A549 (cell line): ENCODE data around the gene SNRPD3. TPM values are rescaled to one million over a fixed set of nuclear protein-coding genes. Genes with fewer than 3 reads are reported as not detected.

Experiments used
- ATAC-seq, 2 experiments: fragments of 200-7000 bp in 1 of 2; fragments of >200 bp in 1 of 2; cut with Nextera tagmentation in 1 of 2; cut with Tn5 transposase in 1 of 2; 3 replicates each; pipeline versions ENCODE4 v1.8.0 to v1.9.1; 2018 to 2020; ENCODE audit warnings: mild to moderate bottlenecking in 1 of 2, moderate library complexity in 1 of 2
- CTCF ChIA-PET: fragments of 300-600 bp; sonication (Branson Sonifier 250); formaldehyde crosslinking; extraction: SDS; loops from one replicate; lab custom pipeline; 2021; ENCODE audit warnings: antibody characterized with exemption, inconsistent platforms; lab: Yijun Ruan, JAX
- POLR2A ChIA-PET: fragments of 350-600 bp; formaldehyde crosslinking; extraction: SDS; loops from one replicate; lab custom pipeline; 2021; ENCODE audit warnings: antibody characterized with exemption, inconsistent platforms; lab: Yijun Ruan, JAX
- DNase-seq, 2 experiments: peaks; one replicate each; pipeline versions ENCODE4 v3.0.0 to v3.0.0-alpha.2; 2011 to 2016; ENCODE audit warnings: low read depth in 1 of 2, low spot score in 1 of 2
- FAIRE-seq: peaks from 2 replicates; lab custom pipeline; 2011; peaks lifted over from hg19 to GRCh38; lab: Jason Lieb, UNC
- H3K27ac ChIP-seq, 2 experiments: fragments of >200 bp; sonication (Bioruptor Twin); formaldehyde crosslinking; 3 replicates each; pipeline ENCODE4 v1.5.1; 2016 to 2017
- H3K4me1 ChIP-seq: fragments of >200 bp; sonication (Bioruptor Twin); formaldehyde crosslinking; 3 replicates; pipeline ENCODE4 v1.6.1; 2016
- H3K4me2 ChIP-seq: fragments of >200 bp; sonication (Bioruptor Twin); formaldehyde crosslinking; 3 replicates; pipeline ENCODE4 v1.6.1; 2016
- H3K4me3 ChIP-seq: fragments of >200 bp; sonication (Bioruptor Twin); formaldehyde crosslinking; 3 replicates; pipeline ENCODE4 v1.5.1; 2016
- H3K9me3 ChIP-seq: fragments of >200 bp; sonication (Bioruptor Twin); formaldehyde crosslinking; 3 replicates; pipeline ENCODE4 v1.6.1; 2016
- BCL3 ChIP-seq: fragments of >200 bp; sonication (Bioruptor Twin); formaldehyde crosslinking; IDR thresholded peaks from 3 replicates; pipeline ENCODE4 v1.6.1; 2016
- BHLHE40 ChIP-seq: IDR thresholded peaks from 2 replicates; pipeline ENCODE4 v1.6.1; 2012; ENCODE audit warnings: low read depth, low read length, inconsistent platforms
- E2F6 ChIP-seq: IDR thresholded peaks from 2 replicates; pipeline ENCODE4 v1.6.1; 2012; ENCODE audit warnings: low read depth, borderline replicate concordance
- EP300 ChIP-seq, 2 experiments: fragments of >200 bp; sonication (Bioruptor Twin); formaldehyde crosslinking; IDR thresholded peaks; 2 replicates in 1 of 2; 3 replicates in 1 of 2; pipeline ENCODE4 v1.6.1; 2016 to 2017
- HDAC2 ChIP-seq: fragments of 200-600 bp; sonication (generic); IDR thresholded peaks from 2 replicates; pipeline ENCODE4 v1.6.1; 2016
- HES2 ChIP-seq: fragments of >200 bp; sonication (Bioruptor Twin); formaldehyde crosslinking; IDR thresholded peaks from 2 replicates; pipeline ENCODE4 v1.6.1; 2016
- HEYL ChIP-seq: fragments of 250-450 bp; sonication (Bioruptor Pico); IDR thresholded peaks from 2 replicates; pipeline ENCODE4 v1.8.0; 2021; ENCODE audit warnings: mild to moderate bottlenecking, moderate library complexity
- HOXA7 ChIP-seq: fragments of 250-450 bp; sonication (Bioruptor Pico); IDR thresholded peaks from 2 replicates; pipeline ENCODE4 v1.5.0; 2020; ENCODE audit warnings: mild to moderate bottlenecking, moderate library complexity
- JUN ChIP-seq, 2 experiments: fragments of >200 bp; sonication (Bioruptor Twin); formaldehyde crosslinking; IDR thresholded peaks; 2 replicates in 1 of 2; 3 replicates in 1 of 2; pipeline ENCODE4 v1.6.1; 2016 to 2017
- KDM5A ChIP-seq: fragments of 200-600 bp; sonication (generic); IDR thresholded peaks from 2 replicates; pipeline ENCODE4 v1.6.1; 2016; ENCODE audit warnings: antibody characterized with exemption, mild to moderate bottlenecking
- MAFK ChIP-seq: fragments of 450-650 bp; IDR thresholded peaks from 2 replicates; pipeline ENCODE4 v1.6.1; 2014; ENCODE audit not compliant: partially characterized antibody
- MAX ChIP-seq: IDR thresholded peaks from 2 replicates; pipeline ENCODE4 v1.6.1; 2012
- MYC ChIP-seq: IDR thresholded peaks from 2 replicates; pipeline ENCODE4 v1.6.1; 2012; ENCODE audit warnings: mild to moderate bottlenecking, inconsistent platforms, low read length, improper control_type of control experiment, borderline replicate concordance
- POLR2A ChIP-seq: IDR thresholded peaks from 2 replicates; pipeline ENCODE4 v1.6.1; 2012; ENCODE audit warnings: mild to moderate bottlenecking, low read length
- RAD21 ChIP-seq, 2 experiments: fragments of >200 bp in 1 of 2; sonication (Bioruptor Twin) in 1 of 2; formaldehyde crosslinking in 1 of 2; IDR thresholded peaks in 1 of 2; conservative IDR thresholded peaks in 1 of 2; 2 replicates in 1 of 2; 3 replicates in 1 of 2; pipeline ENCODE4 v1.6.1; 2012 to 2018; ENCODE audit warnings: inconsistent platforms in 1 of 2
- RARB ChIP-seq: fragments of 250-450 bp; sonication (Bioruptor Pico); IDR thresholded peaks from 2 replicates; pipeline ENCODE4 v1.8.0; 2021; ENCODE audit warnings: mild to moderate bottlenecking, moderate library complexity
- RFX5 ChIP-seq: fragments of 450-650 bp; IDR thresholded peaks from 2 replicates; pipeline ENCODE4 v1.7.1; 2014; ENCODE audit warnings: antibody characterized with exemption, mild to moderate bottlenecking, moderate library complexity
- SMC3 ChIP-seq: fragments of >200 bp; sonication (Bioruptor Twin); formaldehyde crosslinking; IDR thresholded peaks from 3 replicates; pipeline ENCODE4 v1.6.1; 2018; ENCODE audit warnings: inconsistent platforms
- TFCP2L1 ChIP-seq: fragments of 250-450 bp; sonication (Bioruptor Pico); IDR thresholded peaks from 2 replicates; pipeline ENCODE4 v1.5.0; 2021; ENCODE audit warnings: mild to moderate bottlenecking
- USF2 ChIP-seq: fragments of 450-650 bp; IDR thresholded peaks from 2 replicates; pipeline ENCODE4 v1.6.1; 2014; ENCODE audit warnings: antibody characterized with exemption
- ZFP36 ChIP-seq: fragments of 450-650 bp; IDR thresholded peaks from 2 replicates; pipeline ENCODE4 v1.6.1; 2014; ENCODE audit warnings: borderline replicate concordance; ENCODE audit not compliant: partially characterized antibody
- ZNF302 ChIP-seq: fragments of 250-450 bp; sonication (Bioruptor Pico); IDR thresholded peaks from 2 replicates; pipeline ENCODE4 v1.9.0; 2021; ENCODE audit warnings: inconsistent platforms, mild to moderate bottlenecking, moderate library complexity
- ZSCAN20 ChIP-seq: fragments of 250-450 bp; sonication (Bioruptor Pico); IDR thresholded peaks from 2 replicates; pipeline ENCODE4 v1.8.0; 2022; ENCODE audit warnings: mild to moderate bottlenecking, moderate library complexity
- WGBS: methylation state at CpG from one replicate; pipeline ENCODE4 v1.1.6; 2017; ENCODE audit errors: missing lambda C conversion rate; 5-methylcytosine and 5-hydroxymethylcytosine counted together
- polyA plus RNA-seq, 4 experiments: library from polyadenylated mRNA; depleted of rRNA in 3 of 4; stranded (reverse); fragments of >200 nt; fragmentation: RNase III in 1 of 4; extraction: RNeasy Plus Mini Kit Qiagen cat#74134 plus additional on column Dnase treatment in 1 of 4; gene quantifications; 2 replicates in 3 of 4; 3 replicates in 1 of 4; pipeline ENCODE4 v1.2.3, GENCODE V29; 2011 to 2017

SNRPD3 gene
- polyA plus RNA-seq, 2 of the 4 experiments (the other 2 are of a cell fraction), result 157 to 344 TPM

GRCh38 chr22:24583221-24584165 is 27.7 kb downstream of the SNRPD3 start:
- peak in 1 of 2 experiments; percentile 14; a peak in 2 of 6 replicates for ATAC-seq
- Histone ChIP-seq H3K9me3 (no peaks in the 10 kb centered on the region), H3K27ac (no peak overlapping the region), H3K4me3 (no peak overlapping the region), H3K4me2 (no peak overlapping the region), H3K4me1 (peaks cover 21% of the 10 kb centered on the region)
- POLR2A ChIA-PET, result interaction anchor here (0.5 kb wide), 1 partner anchor 28 kb away, joined by 3 read pairs; no protein-coding TSS in a partner anchor
- CTCF ChIA-PET, result interaction anchor here (0.6 kb wide), 1 partner anchor 11 kb away, joined by 3 read pairs; no protein-coding TSS in a partner anchor
- 79% methylated on average over 14 of the region's 19 CpGs for WGBS
- TF ChIP-seq RAD21 (conservative IDR thresholded peaks at IDR 0.05 in 1 of 2, IDR thresholded peaks at IDR 0.05 in 1 of 2), result no peak
- TF ChIP-seq KDM5A, result no peak
- no peak for TF ChIP-seq HEYL (CRISPR knock-in tag)
- no peak for TF ChIP-seq RARB (CRISPR knock-in tag)
- TF ChIP-seq ZFP36, result no peak
- no peak for TF ChIP-seq RFX5
- no peak for TF ChIP-seq MYC
- no peak for TF ChIP-seq EP300 (IDR thresholded peaks at IDR 0.05)
- no peak for TF ChIP-seq USF2
- DNase-seq, result no peak
- no peak for FAIRE-seq

GRCh38 chr22:24584166-24584790 is 28.5 kb downstream of the SNRPD3 start:
- TF ChIP-seq HES2, result no peak
- no peak for TF ChIP-seq ZSCAN20 (CRISPR knock-in tag)
- TF ChIP-seq SMC3, result no peak
- TF ChIP-seq MAX, result no peak
- no peak for TF ChIP-seq HOXA7 (CRISPR knock-in tag)
- TF ChIP-seq BCL3, result no peak
- no peak for TF ChIP-seq E2F6
- no peak for TF ChIP-seq TFCP2L1
- no peak for TF ChIP-seq RFX5
- no peak for TF ChIP-seq RARB (CRISPR knock-in tag)
- no peak for TF ChIP-seq HDAC2
- no peak for TF ChIP-seq MAFK
- no peak for TF ChIP-seq BHLHE40
- TF ChIP-seq JUN (IDR thresholded peaks at IDR 0.05), result no peak
- no peak for TF ChIP-seq POLR2A
- no peak for TF ChIP-seq ZNF302 (CRISPR knock-in tag)
- Histone ChIP-seq H3K4me2 (no peak overlapping the region), H3K4me3 (no peak overlapping the region), H3K4me1 (peaks cover 14% of the 10 kb centered on the region), H3K9me3 (no peaks in the 10 kb centered on the region), H3K27ac (no peak overlapping the region)
- FAIRE-seq (no peak), ATAC-seq (no peak), DNase-seq (no peak)
- 93% methylated on average over 3 of the region's 5 CpGs for WGBS
- CTCF ChIA-PET, result interaction anchor here (0.6 kb wide), 1 partner anchor 11 kb away, joined by 3 read pairs; no protein-coding TSS in a partner anchor
- POLR2A ChIA-PET, result no interaction called here
